Pons (tissue), 1 donor: Measurements from ENCODE around the gene CD52.
"Not testable (repeated sequence)": the region's sequence is repeated elsewhere in the genome, so short reads cannot be mapped to it uniquely, and the experiment has no call there.

Experiments used
- DNase-seq: peaks from one replicate; pipeline ENCODE4 v3.0.0-alpha.2; 2016; ENCODE audit warnings: low spot score

The CD52 gene

GRCh38 chr1:26284597-26285347, 33.0 kb upstream of the CD52 start:
- no peak for DNase-seq

- DNase-seq = no peak
Observed at GRCh38 chr1:26285366-26286063, 32.2 kb upstream of the CD52 start.

GRCh38 chr1:26286064-26286416, 31.7 kb upstream of the CD52 start:
- no peak for DNase-seq

- no peak for DNase-seq
Observed at GRCh38 chr1:26287033-26287711, 30.6 kb upstream of the CD52 start.

GRCh38 chr1:26287811-26288210, 29.9 kb upstream of the CD52 start:
- DNase-seq = no peak

GRCh38 chr1:26288311-26288941, 29.3 kb upstream of the CD52 start:
- DNase-seq = no peak

- peak; percentile 65 for DNase-seq
Observed at GRCh38 chr1:26289158-26290059, 28.3 kb upstream of the CD52 start.

GRCh38 chr1:26290122-26290881, 27.5 kb upstream of the CD52 start:
- DNase-seq = no peak

- DNase-seq = no peak
Observed at GRCh38 chr1:26290882-26291261, 26.9 kb upstream of the CD52 start.

GRCh38 chr1:26291433-26291832, 26.3 kb upstream of the CD52 start:
- no peak for DNase-seq

GRCh38 chr1:26291939-26292338, 25.8 kb upstream of the CD52 start:
- no peak for DNase-seq

- DNase-seq = not testable (repeated sequence)
Observed at GRCh38 chr1:26292735-26293134, 25.0 kb upstream of the CD52 start.

GRCh38 chr1:26293911-26294463, 23.8 kb upstream of the CD52 start:
- DNase-seq = no peak

GRCh38 chr1:26295194-26296138, 22.3 kb upstream of the CD52 start:
- DNase-seq = no peak

- DNase-seq = no peak
Observed at GRCh38 chr1:26296340-26297056, 21.3 kb upstream of the CD52 start.

- DNase-seq = no peak
Observed at GRCh38 chr1:26297057-26297790, 20.5 kb upstream of the CD52 start.

- no peak for DNase-seq
Observed at GRCh38 chr1:26297791-26298124, 20.0 kb upstream of the CD52 start.

GRCh38 chr1:26300578-26301275, 17.0 kb upstream of the CD52 start:
- no peak for DNase-seq
